Neural cell (in vitro differentiated cells): ENCODE results near the gene DGKI. TPM values are rescaled to one million over a fixed set of nuclear protein-coding genes. Genes with fewer than 3 reads are reported as not detected.

Experiments
- H2AFZ ChIP-seq: fragments of 200-600, 300-800 bp; sonication (generic), shearing (Covaris generic); 2 replicates; pipeline ENCODE4 v1.6.0; 2014; ENCODE audit warnings: low read depth, mild to moderate bottlenecking, antibody characterized with exemption, low read length, moderate library complexity
- H3F3A ChIP-seq: fragments of 200-600 bp; shearing (Covaris generic); 2 replicates; pipeline ENCODE4 v1.6.1; 2016; ENCODE audit warnings: mild to moderate bottlenecking, moderate library complexity, mixed read lengths, antibody characterized with exemption, low read length; ENCODE audit not compliant: insufficient read depth, poor library complexity, severe bottlenecking
- H3K27ac ChIP-seq: fragments of 200-600, 300-800 bp; sonication (generic), shearing (Covaris generic); 2 replicates; pipeline ENCODE4 v1.5.1; 2014; ENCODE audit warnings: mild to moderate bottlenecking, low read length, moderate library complexity
- H3K27me3 ChIP-seq: fragments of 300-800, 200-600 bp; sonication (generic), shearing (Covaris generic); 2 replicates; pipeline ENCODE4 v1.6.0; 2014; ENCODE audit warnings: mild to moderate bottlenecking, low read depth, low read length, moderate library complexity; ENCODE audit not compliant: insufficient read depth
- H3K36me3 ChIP-seq: fragments of 300-800, 200-600 bp; sonication (generic), shearing (Covaris generic); 2 replicates; pipeline ENCODE4 v1.5.1; 2014; ENCODE audit warnings: mild to moderate bottlenecking, antibody characterized with exemption, low read length, moderate library complexity; ENCODE audit not compliant: insufficient read depth
- H3K4me2 ChIP-seq: fragments of 300-800, 200-600 bp; sonication (generic), shearing (Covaris generic); 2 replicates; pipeline ENCODE4 v1.6.0; 2014; ENCODE audit warnings: mild to moderate bottlenecking, low read length
- H3K4me3 ChIP-seq: fragments of 300-800, 200-600 bp; sonication (generic), shearing (Covaris generic); 2 replicates; pipeline ENCODE4 v1.5.1; 2014; ENCODE audit warnings: mild to moderate bottlenecking, low read length, moderate library complexity
- H3K79me2 ChIP-seq: fragments of 200-600 bp; shearing (Covaris generic); replicated peaks from 2 replicates; pipeline ENCODE4 v1.6.0; 2014; ENCODE audit warnings: mild to moderate bottlenecking, low read length, moderate library complexity; ENCODE audit not compliant: insufficient read depth
- H3K9ac ChIP-seq: fragments of 300-800, 200-600 bp; sonication (generic), shearing (Covaris generic); 2 replicates; pipeline ENCODE4 v1.6.1; 2016; ENCODE audit warnings: mild to moderate bottlenecking, low read length, mixed read lengths
- H3K9me2 ChIP-seq: fragments of 200-600 bp; shearing (Covaris generic); 2 replicates; pipeline ENCODE4 v1.6.1; 2016; ENCODE audit warnings: mild to moderate bottlenecking, low read length, mixed read lengths; ENCODE audit not compliant: insufficient read depth
- H3K9me3 ChIP-seq: fragments of 200-600, 300-800 bp; sonication (generic), shearing (Covaris generic); 2 replicates; pipeline ENCODE4 v1.6.1; 2016; ENCODE audit warnings: mild to moderate bottlenecking, mixed run types, low read length, moderate library complexity, mixed read lengths
- H4K20me1 ChIP-seq: fragments of 200-600 bp; shearing (Covaris generic); 2 replicates; pipeline ENCODE4 v1.6.1; 2016; ENCODE audit warnings: mild to moderate bottlenecking, mixed run types; ENCODE audit not compliant: insufficient read depth
- CTCF ChIP-seq: fragments of 450-650 bp; IDR thresholded peaks from 2 replicates; pipeline ENCODE4 v1.5.1; 2014; ENCODE audit warnings: antibody characterized with exemption, mild to moderate bottlenecking, moderate library complexity; ENCODE audit not compliant: poor library complexity, severe bottlenecking
- EP300 ChIP-seq: fragments of 450-650 bp; conservative IDR thresholded peaks from 2 replicates; pipeline ENCODE4 v1.6.1; 2014; ENCODE audit warnings: antibody characterized with exemption, mild to moderate bottlenecking, moderate library complexity; ENCODE audit not compliant: poor library complexity, severe bottlenecking
- EZH2 ChIP-seq: fragments of 200-600, 300-800 bp; shearing (Covaris generic), sonication (generic); IDR thresholded peaks from 2 replicates; pipeline ENCODE4 v1.6.1; 2014; ENCODE audit warnings: antibody characterized with exemption, low read length, borderline replicate concordance, mild to moderate bottlenecking; ENCODE audit not compliant: insufficient read depth, poor library complexity, severe bottlenecking
- MXI1 ChIP-seq: fragments of 450-650 bp; conservative IDR thresholded peaks from 2 replicates; pipeline ENCODE4 v1.6.1; 2014; ENCODE audit warnings: antibody characterized with exemption, mild to moderate bottlenecking; ENCODE audit not compliant: poor library complexity, severe bottlenecking
- POLR2AphosphoS5 ChIP-seq: IDR thresholded peaks from 2 replicates; pipeline ENCODE4 v1.6.1; 2012
- RAD21 ChIP-seq: fragments of 450-650 bp; conservative IDR thresholded peaks from 2 replicates; pipeline ENCODE4 v1.6.1; 2014; ENCODE audit warnings: antibody characterized with exemption, mild to moderate bottlenecking, moderate library complexity
- SMC3 ChIP-seq: fragments of 450-650 bp; conservative IDR thresholded peaks from 2 replicates; pipeline ENCODE4 v1.6.1; 2014; ENCODE audit warnings: antibody characterized with exemption, mild to moderate bottlenecking, moderate library complexity; ENCODE audit not compliant: poor library complexity
- TAF1 ChIP-seq: IDR thresholded peaks from 2 replicates; pipeline ENCODE4 v1.6.1; 2012; ENCODE audit warnings: low read depth
- polyA plus RNA-seq: library from polyadenylated mRNA; depleted of rRNA; stranded (reverse); fragments of >200 nt; gene quantifications from 2 replicates; pipeline ENCODE4 v1.2.3, GENCODE V29; 2014
- TF ChIP-seq, protein P1 (sequence below): IDR thresholded peaks from 2 replicates; pipeline ENCODE4 v1.6.1; 2012; ENCODE audit warnings: borderline replicate concordance

DGKI gene
- polyA plus RNA-seq, 1 donor from 2014 or later: 15.8 TPM

- Histone ChIP-seq H3K4me2 (no peak overlapping the region), H3K27me3 (no peaks in the 10 kb centered on the region), H3K36me3 (no peaks in the 10 kb centered on the region), H3K79me2 (no peaks in the 10 kb centered on the region), H2AFZ (no peak overlapping the region), H3K27ac (no peak overlapping the region), H3K4me3 (no peak overlapping the region), H3K9me2 (no peaks in the 10 kb centered on the region), H4K20me1 (no peaks in the 10 kb centered on the region), H3K9ac (no peak overlapping the region), H3F3A (no peaks in the 10 kb centered on the region), H3K9me3 (no peaks in the 10 kb centered on the region)
- TF ChIP-seq POLR2AphosphoS5 (no peak), MXI1 (no peak), TAF1 (no peak), SMC3 (no peak), RAD21 (no peak), CTCF (no peak), EZH2 (no peak), EP300 (no peak)
- TF ChIP-seq, protein P1, sequence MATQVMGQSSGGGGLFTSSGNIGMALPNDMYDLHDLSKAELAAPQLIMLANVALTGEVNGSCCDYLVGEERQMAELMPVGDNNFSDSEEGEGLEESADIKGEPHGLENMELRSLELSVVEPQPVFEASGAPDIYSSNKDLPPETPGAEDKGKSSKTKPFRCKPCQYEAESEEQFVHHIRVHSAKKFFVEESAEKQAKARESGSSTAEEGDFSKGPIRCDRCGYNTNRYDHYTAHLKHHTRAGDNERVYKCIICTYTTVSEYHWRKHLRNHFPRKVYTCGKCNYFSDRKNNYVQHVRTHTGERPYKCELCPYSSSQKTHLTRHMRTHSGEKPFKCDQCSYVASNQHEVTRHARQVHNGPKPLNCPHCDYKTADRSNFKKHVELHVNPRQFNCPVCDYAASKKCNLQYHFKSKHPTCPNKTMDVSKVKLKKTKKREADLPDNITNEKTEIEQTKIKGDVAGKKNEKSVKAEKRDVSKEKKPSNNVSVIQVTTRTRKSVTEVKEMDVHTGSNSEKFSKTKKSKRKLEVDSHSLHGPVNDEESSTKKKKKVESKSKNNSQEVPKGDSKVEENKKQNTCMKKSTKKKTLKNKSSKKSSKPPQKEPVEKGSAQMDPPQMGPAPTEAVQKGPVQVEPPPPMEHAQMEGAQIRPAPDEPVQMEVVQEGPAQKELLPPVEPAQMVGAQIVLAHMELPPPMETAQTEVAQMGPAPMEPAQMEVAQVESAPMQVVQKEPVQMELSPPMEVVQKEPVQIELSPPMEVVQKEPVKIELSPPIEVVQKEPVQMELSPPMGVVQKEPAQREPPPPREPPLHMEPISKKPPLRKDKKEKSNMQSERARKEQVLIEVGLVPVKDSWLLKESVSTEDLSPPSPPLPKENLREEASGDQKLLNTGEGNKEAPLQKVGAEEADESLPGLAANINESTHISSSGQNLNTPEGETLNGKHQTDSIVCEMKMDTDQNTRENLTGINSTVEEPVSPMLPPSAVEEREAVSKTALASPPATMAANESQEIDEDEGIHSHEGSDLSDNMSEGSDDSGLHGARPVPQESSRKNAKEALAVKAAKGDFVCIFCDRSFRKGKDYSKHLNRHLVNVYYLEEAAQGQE: no peak
Measured at GRCh38 chr7:137611606-137612005, 235.2 kb downstream of the DGKI start.

DNA sequence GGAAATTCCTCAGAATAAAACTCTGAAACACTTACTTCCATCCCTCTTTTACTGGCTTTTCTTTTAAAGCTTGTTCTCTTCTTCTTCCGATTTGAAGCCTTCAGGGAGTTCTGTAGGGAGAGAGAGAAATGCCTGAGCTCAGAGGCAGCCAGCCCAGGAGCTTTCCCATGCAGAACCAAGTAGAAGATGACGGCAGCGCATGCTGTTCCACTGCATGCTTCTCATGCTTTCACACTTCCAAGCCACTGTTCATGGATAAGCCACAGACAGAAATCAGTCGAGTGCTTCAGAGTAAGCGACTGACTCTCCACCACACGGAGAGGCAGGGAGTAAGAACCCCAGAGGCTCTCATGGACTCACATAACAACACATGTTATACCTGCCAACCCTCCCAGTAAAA, 237.3 kb downstream of the DGKI start:
- Histone ChIP-seq H3K4me2 (no peak overlapping the region), H3K9ac (no peak overlapping the region), H3K36me3 (no peaks in the 10 kb centered on the region), H3F3A (no peaks in the 10 kb centered on the region), H3K79me2 (no peaks in the 10 kb centered on the region), H3K9me2 (no peaks in the 10 kb centered on the region), H2AFZ (no peak overlapping the region), H3K27ac (no peak overlapping the region), H4K20me1 (no peaks in the 10 kb centered on the region), H3K9me3 (no peaks in the 10 kb centered on the region), H3K4me3 (no peak overlapping the region), H3K27me3 (no peaks in the 10 kb centered on the region)
- no peak for TF ChIP-seq POLR2AphosphoS5
- no peak for TF ChIP-seq RAD21
- no peak for TF ChIP-seq CTCF
- TF ChIP-seq SMC3: no peak
- TF ChIP-seq EZH2: no peak
- TF ChIP-seq EP300: no peak
- no peak for TF ChIP-seq TAF1
- TF ChIP-seq, protein P1: no peak
- TF ChIP-seq MXI1: no peak
